GM19099 (cell line): ENCODE results near the gene KRT84.

Experiments
- POLR2A ChIP-seq: IDR thresholded peaks from 3 replicates; pipeline ENCODE4 v1.6.1; 2011; ENCODE audit warnings: low read depth; ENCODE audit not compliant: insufficient read length; ENCODE audit errors: extremely low read depth

Gene KRT84

DNA sequence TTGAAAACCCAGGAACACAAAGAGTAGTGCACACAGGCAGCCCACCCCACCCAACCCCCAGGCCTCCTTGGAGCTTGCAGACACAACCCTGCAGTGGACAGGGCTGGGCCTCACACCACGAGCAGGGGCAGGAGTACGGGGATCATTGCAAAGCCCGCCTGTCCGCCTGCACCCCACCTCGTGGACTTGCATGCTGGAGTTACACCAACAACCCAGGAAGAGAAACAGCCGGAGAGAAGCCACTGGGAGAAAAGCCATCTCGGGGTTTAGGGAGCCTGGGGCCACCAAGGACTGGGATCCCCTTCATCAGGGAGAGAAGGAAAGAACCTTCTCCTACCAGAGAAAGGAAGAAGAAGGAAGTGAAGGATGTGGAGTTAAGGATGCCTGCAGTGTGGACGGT lies 8.2 kb downstream of the KRT84 start:
- no peak for TF ChIP-seq POLR2A

DNA sequence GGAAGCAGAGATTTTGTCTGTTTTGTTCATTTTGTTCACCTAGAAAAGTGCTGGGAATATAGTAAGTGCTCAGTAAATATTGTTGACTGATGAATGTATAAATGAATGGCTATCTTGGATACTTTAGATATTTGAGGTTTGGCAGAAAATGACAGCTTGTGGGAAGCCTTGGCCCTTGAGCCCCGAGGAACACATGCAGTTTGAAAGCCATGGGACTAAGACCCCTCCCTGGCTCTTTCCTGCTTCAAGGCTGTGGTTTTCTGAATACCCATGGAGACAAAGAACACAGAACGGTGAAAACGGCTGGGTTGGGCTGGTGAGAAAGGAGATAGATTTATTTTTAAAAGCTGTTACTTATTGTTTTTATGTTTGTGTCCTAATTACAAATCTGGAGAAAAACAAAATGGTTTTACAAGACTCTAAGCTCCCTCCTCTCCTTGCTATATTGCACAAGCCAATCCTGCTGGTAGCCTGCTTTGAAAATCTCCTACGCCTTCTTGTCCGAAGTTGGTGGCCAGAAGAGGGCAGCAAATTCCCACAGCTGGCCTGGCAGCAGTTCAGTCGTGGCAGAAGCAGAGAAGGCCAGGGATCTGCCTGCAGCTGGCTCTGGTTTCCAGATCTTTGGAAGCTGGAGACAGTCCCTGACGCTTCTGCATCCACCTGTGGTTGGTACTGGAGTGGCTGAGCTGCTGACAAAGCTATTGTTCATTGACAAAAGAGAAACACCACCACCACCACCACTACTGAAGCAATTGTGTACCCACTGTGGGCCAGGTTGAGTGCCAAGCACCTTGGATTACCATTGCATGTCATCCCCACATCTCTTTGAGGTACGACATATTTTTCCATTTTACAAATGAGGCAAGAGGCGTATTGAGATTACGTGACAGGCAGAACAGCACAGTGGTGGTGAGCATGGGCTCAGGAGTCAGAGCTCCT lies 13.0 kb downstream of the KRT84 start:
- no peak for TF ChIP-seq POLR2A

DNA sequence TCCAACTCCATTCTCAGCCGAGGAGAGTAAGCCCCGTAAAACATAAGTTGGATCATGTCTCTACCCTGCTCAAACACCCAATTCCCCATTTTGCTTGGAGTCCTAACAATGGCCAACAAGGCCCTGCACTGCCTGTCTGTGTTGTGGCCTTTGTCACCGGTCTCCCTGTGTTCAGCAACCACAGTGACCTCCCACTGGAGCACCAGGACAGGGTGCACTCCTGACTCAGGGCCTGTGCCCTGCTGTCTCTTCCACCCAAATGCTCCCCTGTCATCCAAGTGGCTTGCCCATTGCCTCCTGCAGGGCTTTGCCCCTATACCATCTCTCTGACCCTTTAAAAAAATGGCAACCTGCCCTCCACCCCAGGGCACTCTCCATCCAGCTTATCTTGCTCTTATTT lies 13.7 kb downstream of the KRT84 start:
- TF ChIP-seq POLR2A, result no peak

DNA sequence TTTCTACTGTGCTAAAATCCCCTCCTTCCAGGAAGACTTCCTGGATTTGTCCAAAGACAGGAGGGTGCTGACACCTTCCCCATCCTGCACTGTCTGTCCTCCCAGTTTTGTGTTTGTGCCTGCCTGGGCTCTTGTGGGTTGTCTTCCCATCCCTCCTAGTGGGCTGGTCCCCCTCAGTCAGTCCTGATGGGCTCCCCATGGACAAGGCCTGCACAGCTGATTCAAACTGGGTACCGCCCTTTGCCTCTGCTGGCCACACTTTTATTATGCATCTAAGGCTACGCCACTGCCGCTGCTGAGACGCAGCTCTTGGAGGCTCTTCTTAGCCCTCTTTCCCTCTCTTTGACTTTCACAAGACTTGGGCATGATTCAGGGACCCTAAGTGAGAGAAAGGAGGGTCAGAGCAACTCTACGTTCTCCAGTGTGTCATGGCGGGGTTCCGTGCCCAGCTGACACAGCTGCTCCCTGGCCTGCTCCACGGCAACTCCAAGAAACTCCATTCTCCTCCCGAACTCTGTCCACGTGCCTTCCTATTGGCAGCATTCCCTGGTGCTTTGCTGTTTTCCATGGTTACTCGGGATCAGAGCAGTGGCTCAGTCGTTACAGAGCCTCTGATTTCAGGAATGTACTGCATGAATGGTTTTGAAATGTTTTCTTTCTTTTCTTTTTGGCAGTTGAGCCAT lies 14.4 kb downstream of the KRT84 start:
- TF ChIP-seq POLR2A, result no peak

DNA sequence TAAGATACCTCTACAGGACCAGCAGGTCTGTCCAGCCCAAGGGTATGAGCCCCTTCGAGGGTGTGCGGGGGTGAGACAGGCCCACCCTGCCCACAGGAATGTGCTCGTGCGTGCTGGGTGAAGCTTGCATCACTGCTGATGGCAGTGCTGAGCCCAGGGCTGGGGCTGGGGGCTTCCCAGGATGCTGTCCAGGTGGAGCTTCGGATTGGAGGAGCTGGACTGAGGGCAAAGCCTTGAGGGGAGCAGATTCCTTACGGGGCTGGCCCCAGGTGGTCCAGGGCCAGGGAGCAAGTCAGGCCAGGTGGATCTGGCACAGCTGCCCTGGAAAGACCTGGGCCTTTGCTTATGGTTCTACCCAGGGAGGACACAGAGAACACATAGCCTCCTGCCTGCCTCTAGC lies 15.6 kb downstream of the KRT84 start:
- no peak for TF ChIP-seq POLR2A

DNA sequence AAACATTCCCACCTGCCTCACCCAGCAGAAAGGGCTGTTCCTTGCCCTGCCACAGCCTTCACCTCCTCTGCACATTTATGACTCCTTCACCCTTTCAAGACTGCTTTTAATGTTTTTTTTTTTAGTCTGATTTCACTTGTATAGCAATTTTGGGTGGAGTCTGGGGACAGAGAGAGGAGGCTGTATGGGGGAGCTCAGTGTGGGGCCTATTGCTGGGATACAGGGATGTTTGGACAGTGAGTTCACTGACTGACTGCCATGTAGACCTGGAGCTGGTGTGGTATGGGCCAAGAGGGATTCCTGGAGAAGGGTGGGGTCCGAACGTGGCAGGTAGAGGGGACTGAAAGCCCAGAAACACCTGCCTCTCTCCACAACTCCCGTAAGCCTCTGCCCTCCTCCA lies 16.2 kb downstream of the KRT84 start:
- TF ChIP-seq POLR2A, result no peak

DNA sequence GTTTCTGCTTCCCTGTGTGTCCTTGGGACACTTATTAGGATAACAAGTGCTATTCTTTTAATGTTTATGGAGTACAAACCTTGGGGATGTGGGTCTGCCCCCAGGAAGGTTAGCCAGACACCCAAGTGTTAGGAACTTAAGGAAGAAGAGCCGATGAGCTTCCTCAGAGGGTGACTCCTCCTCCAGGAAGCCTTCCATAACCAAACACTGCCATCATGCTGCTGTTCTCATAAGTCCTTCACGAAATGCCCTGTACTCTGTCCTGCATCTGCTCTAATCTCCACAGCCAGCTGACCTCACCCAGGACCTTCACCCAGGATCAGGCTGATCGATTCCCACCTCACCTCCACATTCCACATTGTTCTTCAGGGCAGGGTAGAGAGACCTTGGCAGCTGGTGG lies 16.9 kb downstream of the KRT84 start:
- no peak for TF ChIP-seq POLR2A

DNA sequence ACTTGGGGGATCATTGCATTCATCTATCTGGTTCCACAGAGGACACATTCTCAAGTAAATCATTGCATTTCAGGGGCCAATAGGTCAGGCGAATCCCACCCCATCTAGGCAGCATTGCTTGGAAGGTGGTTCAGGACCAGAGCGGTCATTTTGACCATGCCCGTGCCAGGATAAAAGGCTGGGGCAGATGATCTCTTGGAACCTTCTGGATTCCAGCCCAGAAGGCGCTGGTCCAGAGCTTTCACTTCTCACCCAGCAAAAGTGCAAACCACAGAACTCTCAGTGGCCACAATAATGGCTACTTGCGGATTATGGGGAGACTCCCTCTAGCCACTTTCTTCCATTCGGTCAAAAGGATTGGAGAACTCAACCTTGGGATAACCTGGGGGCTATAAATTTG lies 17.6 kb downstream of the KRT84 start:
- TF ChIP-seq POLR2A, result no peak

DNA sequence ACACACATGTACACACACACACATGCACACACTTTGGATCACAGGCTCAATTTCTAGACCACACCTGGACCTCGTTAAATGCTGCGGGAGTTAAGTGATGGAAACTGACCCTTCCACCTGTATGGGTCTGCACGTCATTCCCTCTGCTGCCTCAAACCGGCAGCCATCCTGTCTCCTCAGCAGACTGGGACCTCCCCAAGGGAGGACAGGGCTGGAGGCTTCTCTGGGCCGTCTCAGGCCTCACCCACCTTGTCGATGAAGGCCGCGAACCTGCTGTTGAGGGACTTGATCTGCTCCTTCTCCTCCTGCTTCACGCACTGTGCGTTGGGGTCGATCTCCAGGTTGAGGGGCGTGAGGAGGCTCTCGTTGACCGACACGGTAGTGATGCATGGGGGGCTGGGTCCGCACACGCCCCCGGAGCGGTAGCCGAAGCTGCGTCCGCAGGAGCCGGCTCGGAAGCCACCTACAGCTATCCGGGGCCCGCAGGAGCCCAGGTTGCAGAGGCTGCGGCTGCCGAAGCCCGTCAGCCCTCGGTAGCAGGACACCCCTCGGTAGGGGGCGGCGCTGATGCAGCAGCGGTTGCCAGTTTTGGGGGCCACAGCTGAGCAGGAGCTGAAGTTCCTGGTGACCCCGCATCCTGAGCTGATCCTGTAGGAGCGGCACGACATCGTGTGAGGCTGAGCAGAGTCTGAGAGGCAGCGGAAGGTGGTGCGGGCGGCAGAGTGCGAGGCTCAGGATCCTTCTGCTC lies 18.5 kb downstream of the KRT84 start, which contains the start of gene KRT85:
KRT85 (minus strand) TSS at position 744 of the 748 bp plus-strand sequence; CDS start at position 668, 76 bp downstream.
- TF ChIP-seq POLR2A, result no peak

DNA sequence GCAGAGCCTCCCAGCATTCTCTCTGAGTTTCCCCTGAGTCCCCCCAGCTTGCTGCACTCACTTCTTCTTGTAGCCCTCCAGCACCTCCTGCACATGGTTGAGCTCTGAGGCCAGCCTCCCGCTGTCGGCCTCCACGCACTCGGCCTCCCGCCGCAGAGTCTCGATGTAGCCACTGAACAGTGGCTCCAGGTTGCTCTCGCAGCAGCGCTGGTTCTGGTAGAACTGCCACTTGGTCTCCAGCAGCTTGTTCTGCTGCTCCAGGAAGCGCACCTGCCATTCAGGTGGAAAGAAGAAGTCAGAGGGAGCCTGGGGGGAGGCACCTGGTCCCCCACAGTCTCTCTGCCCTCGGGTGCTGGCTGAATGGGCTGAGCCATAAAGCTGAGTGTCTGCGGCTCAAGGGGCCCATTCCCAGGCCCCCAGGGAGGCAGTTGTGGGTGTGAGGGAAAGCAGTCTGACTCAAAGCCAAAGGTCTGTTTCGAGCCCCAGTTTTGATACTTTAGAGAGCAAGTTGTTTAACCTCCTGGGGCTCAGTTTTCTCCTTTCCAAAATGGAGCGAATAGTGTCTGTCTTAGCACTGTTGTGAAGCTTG lies 20.5 kb downstream of the KRT84 start:
- no peak for TF ChIP-seq POLR2A

DNA sequence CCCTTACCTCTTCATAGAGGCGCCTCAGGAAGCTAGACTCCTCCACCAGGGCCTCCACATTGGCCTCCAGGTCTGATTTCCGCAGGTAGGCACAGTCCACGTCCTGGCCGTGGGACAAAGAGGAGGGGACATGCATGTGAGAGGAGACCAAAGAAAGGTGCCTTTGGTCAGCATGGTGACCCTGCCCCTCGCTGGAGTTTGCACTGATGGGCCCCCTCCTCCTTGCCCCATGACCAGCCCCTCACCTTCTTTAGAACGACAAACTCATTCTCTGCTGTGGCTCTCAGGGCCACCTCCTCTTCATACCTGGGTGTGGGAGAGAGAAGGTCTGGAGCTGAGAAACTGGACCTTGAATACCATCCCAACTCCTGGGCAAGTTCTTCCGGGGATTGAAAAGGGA lies 21.4 kb downstream of the KRT84 start:
- no peak for TF ChIP-seq POLR2A

DNA sequence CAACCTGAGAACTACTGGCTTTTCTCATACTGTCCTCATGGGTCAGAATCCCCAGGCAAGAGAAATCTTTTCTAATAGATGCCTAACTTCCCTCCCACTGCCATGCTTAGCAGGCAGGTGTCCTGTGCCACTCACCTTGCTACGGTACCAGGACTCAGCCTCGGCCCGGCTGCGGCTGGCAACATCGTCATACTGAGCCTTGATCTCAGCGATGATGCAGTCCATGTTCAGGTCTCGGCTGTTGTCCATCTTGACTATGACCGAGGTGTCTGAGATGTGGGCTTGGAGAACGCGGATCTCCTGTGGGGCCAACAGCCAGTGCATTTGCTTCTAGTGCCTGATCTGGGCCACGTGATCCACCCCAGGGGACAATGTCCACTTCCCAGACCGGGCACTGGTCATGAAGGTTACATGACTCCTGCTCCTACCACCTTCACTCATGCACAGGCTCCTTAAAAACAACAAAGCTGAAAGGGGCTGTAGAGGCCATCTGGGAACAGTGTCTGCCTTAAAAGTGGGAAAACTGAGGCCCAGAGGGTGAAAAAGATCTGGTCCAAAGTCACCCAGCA lies 22.3 kb downstream of the KRT84 start:
- TF ChIP-seq POLR2A, result no peak

DNA sequence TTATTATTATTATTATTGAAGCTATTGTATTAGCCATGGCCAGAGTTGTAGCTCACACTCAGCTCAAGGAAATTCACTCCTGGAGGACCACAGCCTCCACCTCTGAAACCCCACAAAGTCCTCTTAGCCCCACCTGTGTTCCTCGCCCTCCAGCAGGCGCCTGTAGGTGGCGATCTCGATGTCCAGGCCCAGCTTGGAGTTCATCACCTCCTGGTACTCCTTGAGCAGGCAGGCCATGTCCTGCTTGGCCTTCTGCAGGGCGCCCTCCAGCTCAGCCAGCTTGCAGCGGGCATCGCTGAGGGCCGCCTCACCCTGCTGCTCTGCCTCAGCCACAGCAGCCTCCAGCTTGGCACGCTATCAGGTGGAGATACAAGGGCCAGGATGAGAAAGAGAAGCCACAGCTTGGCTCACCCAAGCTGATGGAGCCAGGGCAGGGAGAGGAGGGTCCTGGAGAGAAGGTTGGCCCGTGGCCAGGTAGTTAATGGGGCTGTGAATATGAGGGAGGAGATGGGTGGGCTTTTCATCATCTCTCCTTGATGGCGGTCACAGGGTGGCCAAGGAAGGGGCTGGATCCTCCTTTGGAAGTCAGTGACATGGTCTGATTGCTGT lies 23.2 kb downstream of the KRT84 start:
- TF ChIP-seq POLR2A, result no peak

DNA sequence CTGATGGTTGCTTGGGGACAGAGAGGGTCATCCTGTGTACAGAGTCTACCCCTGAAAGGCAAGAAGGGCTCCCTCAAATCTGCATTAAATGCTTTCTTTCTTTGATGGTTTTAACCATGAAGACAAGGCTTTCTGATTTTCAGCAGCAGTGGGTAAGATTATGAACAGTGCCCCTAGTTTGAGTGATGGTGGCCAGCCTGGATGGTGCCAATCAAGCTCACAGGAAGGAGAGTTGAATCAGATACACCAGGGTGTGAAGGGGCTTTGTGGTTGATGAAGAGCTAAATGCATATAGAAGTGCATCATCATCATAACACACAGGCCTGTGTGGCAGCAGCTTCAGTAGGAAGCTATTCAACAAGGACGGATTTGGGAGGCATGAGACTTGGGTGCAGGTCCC lies 23.9 kb downstream of the KRT84 start:
- TF ChIP-seq POLR2A, result no peak
